Measurements from ENCODE around the gene HOXB4. TPM values are rescaled to one million over a fixed set of nuclear protein-coding genes. Genes with fewer than 3 reads are reported as not detected.

Gene HOXB4
- total RNA-seq, 1 experiment from 2014 or later: 9.7 TPM

DNA sequence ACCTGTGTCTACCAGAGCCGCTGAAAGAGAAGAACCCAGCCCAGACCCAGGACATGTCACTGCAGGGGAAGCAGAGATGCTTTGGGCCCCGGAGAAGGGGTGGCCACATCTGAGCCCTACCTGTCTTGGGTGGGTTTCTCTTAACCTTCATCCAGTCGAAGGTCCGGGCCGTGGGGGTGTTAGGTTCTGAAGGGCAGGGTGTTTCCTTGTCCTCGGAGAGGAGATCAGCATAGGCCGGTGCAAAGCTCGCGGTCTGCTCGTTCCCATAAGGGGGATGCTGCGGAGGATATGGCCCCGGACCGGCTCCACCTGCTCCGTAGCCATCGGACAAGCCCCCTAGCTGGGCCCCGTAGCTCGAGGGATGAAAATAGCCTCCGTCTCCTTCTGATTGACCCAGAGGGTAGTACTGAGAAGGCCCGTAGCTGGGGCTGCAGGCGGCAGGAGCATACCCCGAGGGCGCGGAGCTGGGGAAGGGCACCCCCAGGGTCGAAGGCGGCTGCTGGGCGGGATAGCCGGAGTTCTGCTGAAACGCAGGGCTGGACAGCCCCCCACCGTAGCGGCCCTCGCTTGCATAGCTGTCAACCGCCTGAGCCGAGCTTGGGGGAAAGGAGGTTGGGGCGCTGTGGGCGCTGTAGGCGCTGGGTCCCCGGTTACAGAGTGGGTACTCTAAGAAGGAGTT, 47.8 kb downstream of the HOXB4 start:
- ChIA-PET CTCF (no interaction called here), POLR2A (ENCODE audit: low non-redundant PET) (interaction anchor here (0.6 kb wide), 1 partner anchor 25 kb away, joined by 3 read pairs; no protein-coding TSS in a partner anchor)
- Histone ChIP-seq H3K27ac (ENCODE audit: low read depth, low read length, poor library complexity, severe bottlenecking) (no peak overlapping the region), H3K27me3 (replicated peaks; ENCODE audit: insufficient read depth, low read depth, low read length, poor library complexity) (no peaks in the 10 kb centered on the region), H3K9me3 (ENCODE audit: low read depth, low read length, poor library complexity, severe bottlenecking) (no peaks in the 10 kb centered on the region), H3K36me3 (ENCODE audit: insufficient read depth, low read length, poor library complexity, severe bottlenecking) (no peaks in the 10 kb centered on the region), H3K4me3 (ENCODE audit: low read depth, low read length, poor library complexity, severe bottlenecking) (no peak overlapping the region), H3K4me1 (ENCODE audit: insufficient read depth, low read length, poor library complexity, severe bottlenecking) (peaks cover 4% of the 10 kb centered on the region)
- TF ChIP-seq, protein P1, sequence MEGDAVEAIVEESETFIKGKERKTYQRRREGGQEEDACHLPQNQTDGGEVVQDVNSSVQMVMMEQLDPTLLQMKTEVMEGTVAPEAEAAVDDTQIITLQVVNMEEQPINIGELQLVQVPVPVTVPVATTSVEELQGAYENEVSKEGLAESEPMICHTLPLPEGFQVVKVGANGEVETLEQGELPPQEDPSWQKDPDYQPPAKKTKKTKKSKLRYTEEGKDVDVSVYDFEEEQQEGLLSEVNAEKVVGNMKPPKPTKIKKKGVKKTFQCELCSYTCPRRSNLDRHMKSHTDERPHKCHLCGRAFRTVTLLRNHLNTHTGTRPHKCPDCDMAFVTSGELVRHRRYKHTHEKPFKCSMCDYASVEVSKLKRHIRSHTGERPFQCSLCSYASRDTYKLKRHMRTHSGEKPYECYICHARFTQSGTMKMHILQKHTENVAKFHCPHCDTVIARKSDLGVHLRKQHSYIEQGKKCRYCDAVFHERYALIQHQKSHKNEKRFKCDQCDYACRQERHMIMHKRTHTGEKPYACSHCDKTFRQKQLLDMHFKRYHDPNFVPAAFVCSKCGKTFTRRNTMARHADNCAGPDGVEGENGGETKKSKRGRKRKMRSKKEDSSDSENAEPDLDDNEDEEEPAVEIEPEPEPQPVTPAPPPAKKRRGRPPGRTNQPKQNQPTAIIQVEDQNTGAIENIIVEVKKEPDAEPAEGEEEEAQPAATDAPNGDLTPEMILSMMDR (conservative IDR thresholded peaks at IDR 0.05; ENCODE audit: low read depth, low read length): no peak
- no peak for TF ChIP-seq EZH2 (IDR thresholded peaks at IDR 0.05; ENCODE audit: borderline replicate concordance, low read depth, low read length, poor library complexity, severe bottlenecking)
- BruUV-seq (replicated peaks): no TSS peak
- DNase-seq (ENCODE audit: low spot score): no peak
- intact Hi-C loops (cut with micrococcal nuclease; ENCODE audit: unreplicated experiment): no loop called here

GRCh38 chr17:48529683-48530009, 48.5 kb downstream of the HOXB4 start:
- no TSS peak for BruUV-seq (replicated peaks)
- Histone ChIP-seq H3K27me3 (replicated peaks; ENCODE audit: insufficient read depth, low read depth, low read length, poor library complexity) (no peaks in the 10 kb centered on the region), H3K27ac (ENCODE audit: low read depth, low read length, poor library complexity, severe bottlenecking) (no peak overlapping the region), H3K36me3 (ENCODE audit: insufficient read depth, low read length, poor library complexity, severe bottlenecking) (no peaks in the 10 kb centered on the region), H3K9me3 (ENCODE audit: low read depth, low read length, poor library complexity, severe bottlenecking) (no peaks in the 10 kb centered on the region), H3K4me3 (ENCODE audit: low read depth, low read length, poor library complexity, severe bottlenecking) (no peak overlapping the region), H3K4me1 (ENCODE audit: insufficient read depth, low read length, poor library complexity, severe bottlenecking) (no peaks in the 10 kb centered on the region)
- POLR2A ChIA-PET (ENCODE audit: low non-redundant PET): no interaction called here
- DNase-seq (ENCODE audit: low spot score): no peak
- CTCF ChIA-PET: no interaction called here
- no peak for TF ChIP-seq EZH2 (IDR thresholded peaks at IDR 0.05; ENCODE audit: borderline replicate concordance, low read depth, low read length, poor library complexity, severe bottlenecking)
- TF ChIP-seq, protein P1 (conservative IDR thresholded peaks at IDR 0.05; ENCODE audit: low read depth, low read length): no peak
- intact Hi-C loops (cut with micrococcal nuclease; ENCODE audit: unreplicated experiment): no loop called here

GRCh38 chr17:48528936-48529682, 49.0 kb downstream of the HOXB4 start:
- H3K4me3 ChIP-seq (ENCODE audit: low read depth, low read length, poor library complexity, severe bottlenecking): no peak overlapping the region
- H3K4me1 ChIP-seq (ENCODE audit: insufficient read depth, low read length, poor library complexity, severe bottlenecking): no peaks in the 10 kb centered on the region

More at GRCh38 chr17:48528936-48529682, 49.0 kb downstream of the HOXB4 start:
- ChIA-PET CTCF (no interaction called here), POLR2A (ENCODE audit: low non-redundant PET) (no interaction called here)
- no peak for TF ChIP-seq EZH2 (IDR thresholded peaks at IDR 0.05; ENCODE audit: borderline replicate concordance, low read depth, low read length, poor library complexity, severe bottlenecking)
- TF ChIP-seq, protein P1 (conservative IDR thresholded peaks at IDR 0.05; ENCODE audit: low read depth, low read length): no peak
- Histone ChIP-seq H3K36me3 (ENCODE audit: insufficient read depth, low read length, poor library complexity, severe bottlenecking) (no peaks in the 10 kb centered on the region), H3K27ac (ENCODE audit: low read depth, low read length, poor library complexity, severe bottlenecking) (no peak overlapping the region), H3K9me3 (ENCODE audit: low read depth, low read length, poor library complexity, severe bottlenecking) (no peaks in the 10 kb centered on the region), H3K27me3 (replicated peaks; ENCODE audit: insufficient read depth, low read depth, low read length, poor library complexity) (no peaks in the 10 kb centered on the region)
- no TSS peak for BruUV-seq (replicated peaks)
- DNase-seq (ENCODE audit: low spot score): no peak
- intact Hi-C loops (cut with micrococcal nuclease; ENCODE audit: unreplicated experiment): no loop called here

All from A673 (cell line).